Endothelial cell of umbilical vein (primary cell): Measurements from ENCODE around the gene FUT6. TPM values are rescaled to one million over a fixed set of nuclear protein-coding genes. Genes with fewer than 3 reads are reported as not detected.

Source experiments
- BruUV-seq: library from RNA; stranded (reverse); fragments of 400-500 nt; replicated peaks from 2 replicates; lab custom pipeline; 2021; lab: Mats Ljungman, UMichigan
- CTCF ChIA-PET: fragments of 300-600, 350-600 bp; sonication (Branson Sonifier 250); formaldehyde crosslinking; loops from one replicate; lab custom pipeline; 2021; ENCODE audit warnings: antibody characterized with exemption, inconsistent platforms; lab: Charles Lee
- POLR2A ChIA-PET: fragments of 300-600, 350-600 bp; sonication (Branson Sonifier 250); formaldehyde crosslinking; loops from one replicate; lab custom pipeline; 2021; ENCODE audit warnings: antibody characterized with exemption, inconsistent platforms; lab: Charles Lee
- DNase-seq: peaks from one replicate; pipeline ENCODE4 v3.0.0-alpha.2; 2011; ENCODE audit warnings: low read depth, low spot score
- FAIRE-seq: peaks from 2 replicates; lab custom pipeline; 2011; peaks lifted over from hg19 to GRCh38; lab: Jason Lieb, UNC
- H2AFZ ChIP-seq: 2 replicates; pipeline ENCODE4 v1.6.0; 2012; ENCODE audit warnings: low read depth, low read length, control low read depth, inconsistent platforms
- H3K27ac ChIP-seq: 2 replicates; pipeline ENCODE4 v1.5.1; 2011; ENCODE audit warnings: low read depth, mild to moderate bottlenecking, control low read depth, low read length, moderate library complexity; ENCODE audit not compliant: insufficient read depth
- H3K27me3 ChIP-seq, 2 experiments: 2 replicates each; pipeline versions ENCODE4 v1.6.0 to v1.6.1; 2011; ENCODE audit warnings: low read length in 2 of 2, mixed read lengths in 1 of 2; ENCODE audit not compliant: control insufficient read depth in 2 of 2, insufficient read depth in 2 of 2
- H3K36me3 ChIP-seq, 2 experiments: 2 replicates in 1 of 2; 3 replicates in 1 of 2; pipeline ENCODE4 v1.5.1; 2011; ENCODE audit warnings: low read length in 2 of 2, mild to moderate bottlenecking in 1 of 2, moderate library complexity in 1 of 2; ENCODE audit not compliant: control insufficient read depth in 2 of 2, insufficient read depth in 2 of 2; ENCODE audit errors: extremely low read depth in 1 of 2
- H3K4me1 ChIP-seq: 3 replicates; pipeline ENCODE4 v1.5.1; 2011; ENCODE audit warnings: mild to moderate bottlenecking, low read length; ENCODE audit not compliant: control insufficient read depth, insufficient read depth; ENCODE audit errors: extremely low read depth
- H3K4me2 ChIP-seq: 2 replicates; pipeline ENCODE4 v1.6.1; 2011; ENCODE audit warnings: low read length, control low read depth, mixed read lengths; ENCODE audit not compliant: insufficient read depth
- H3K4me3 ChIP-seq, 3 experiments: fragments of 200-600 bp in 1 of 3; sonication (generic), shearing (Covaris generic) in 1 of 3; replicated peaks in 1 of 3; 2 replicates each; pipeline ENCODE4 v1.5.1; 2011 to 2016; ENCODE audit warnings: control low read depth in 3 of 3, low read length in 3 of 3, mild to moderate bottlenecking in 2 of 3, inconsistent platforms in 1 of 3, low read depth in 1 of 3, moderate library complexity in 1 of 3; ENCODE audit not compliant: insufficient read depth in 1 of 3
- H3K79me2 ChIP-seq: 2 replicates; pipeline ENCODE4 v1.6.0; 2012; ENCODE audit warnings: low read length, inconsistent platforms; ENCODE audit not compliant: control insufficient read depth, insufficient read depth
- H3K9ac ChIP-seq: replicated peaks from 2 replicates; pipeline ENCODE3; 2011; ENCODE audit warnings: low read length, control low read depth; ENCODE audit not compliant: insufficient read depth; ENCODE audit errors: extremely low read depth
- H3K9me1 ChIP-seq: replicated peaks from 3 replicates; pipeline ENCODE4 v1.6.0; 2011; ENCODE audit warnings: mild to moderate bottlenecking, low read length; ENCODE audit not compliant: control insufficient read depth, insufficient read depth; ENCODE audit errors: extremely low read depth
- H3K9me3 ChIP-seq: replicated peaks from 2 replicates; pipeline ENCODE4 v1.5.1; 2012; ENCODE audit warnings: low read length, inconsistent platforms; ENCODE audit not compliant: control insufficient read depth, insufficient read depth
- H4K20me1 ChIP-seq: replicated peaks from 2 replicates; pipeline ENCODE3; 2011; ENCODE audit warnings: mild to moderate bottlenecking, low read length; ENCODE audit not compliant: control insufficient read depth, insufficient read depth; ENCODE audit errors: extremely low read depth
- EZH2 ChIP-seq: IDR thresholded peaks from 2 replicates; pipeline ENCODE4 v1.6.1; 2012; ENCODE audit warnings: borderline replicate concordance, low read depth, mild to moderate bottlenecking, moderate library complexity, low read length, inconsistent platforms; ENCODE audit not compliant: severe bottlenecking
- FOS ChIP-seq: IDR thresholded peaks from 2 replicates; pipeline ENCODE4 v1.6.1; 2011; ENCODE audit warnings: mild to moderate bottlenecking, low read length, moderate library complexity, borderline replicate concordance; ENCODE audit not compliant: insufficient read depth
- GATA2 ChIP-seq: IDR thresholded peaks from 2 replicates; pipeline ENCODE4 v1.7.0; 2011; ENCODE audit warnings: low read depth, mild to moderate bottlenecking, moderate library complexity, mixed read lengths, low read length; ENCODE audit not compliant: insufficient read length, insufficient read depth
- JUN ChIP-seq: IDR thresholded peaks from 2 replicates; pipeline ENCODE4 v1.6.1; 2011; ENCODE audit warnings: borderline replicate concordance, low read depth; ENCODE audit not compliant: insufficient read length, insufficient read depth
- MAX ChIP-seq: IDR thresholded peaks from 2 replicates; pipeline ENCODE4 v1.6.1; 2011; ENCODE audit not compliant: insufficient read depth, insufficient read length
- MYC ChIP-seq: IDR thresholded peaks from one replicate; pipeline ENCODE4 v1.6.1; 2011; ENCODE audit warnings: mild to moderate bottlenecking, low read depth, low read length
- POLR2A ChIP-seq: IDR thresholded peaks from 2 replicates; pipeline ENCODE4 v1.6.1; 2012; ENCODE audit warnings: low read depth, mild to moderate bottlenecking, control low read depth, low read length
- POLR2AphosphoS5 ChIP-seq: IDR thresholded peaks from 2 replicates; pipeline ENCODE4 v1.6.1; 2012; ENCODE audit warnings: low read depth, mild to moderate bottlenecking, control low read depth, low read length, moderate library complexity; ENCODE audit not compliant: insufficient read depth
- dilution Hi-C: fragments of 300-500 bp; cut with MboI; formaldehyde crosslinking; loops from one replicate; pipeline ENCODE4 v1.15.0; 2019; ENCODE audit warnings: low sequenced_read_pairs; ENCODE audit not compliant: extremely low pct_ligation_motif_present
- intact Hi-C: fragments of 100-400 bp; cut with micrococcal nuclease; formaldehyde crosslinking; loops from one replicate; pipeline ENCODE4 v1.10.0; 2022
- polyA plus RNA-seq, 4 experiments: library from polyadenylated mRNA; depleted of rRNA in 3 of 4; stranded (reverse) in 3 of 4; unstranded in 1 of 4; fragments of >200 nt; gene quantifications; 2 replicates each; pipeline versions ENCODE4 v1.2.1 to v1.2.3, GENCODE V29; 2011 to 2012; ENCODE audit warnings: missing spikeins in 1 of 4
- total RNA-seq: library from RNA; stranded (reverse); gene quantifications from 2 replicates; pipeline ENCODE4 v1.2.3, GENCODE V29; 2021
- TF ChIP-seq, protein P1 (sequence below), 2 donors: IDR thresholded peaks; 1 replicate in 1 of 2; 2 replicates in 1 of 2; pipeline ENCODE4 v1.5.1; 2011; ENCODE audit warnings: low read length in 2 of 2, mild to moderate bottlenecking in 2 of 2, moderate library complexity in 2 of 2, control low read depth in 1 of 2, inconsistent platforms in 1 of 2, low read depth in 1 of 2; ENCODE audit not compliant: insufficient read depth in 1 of 2; ENCODE audit errors: extremely low read depth in 1 of 2

FUT6 gene
- total and polyA plus RNA-seq, 2 donors (not counting 3 experiments of a cell fraction or from before 2014, with no cell fraction given): not detected

DNA sequence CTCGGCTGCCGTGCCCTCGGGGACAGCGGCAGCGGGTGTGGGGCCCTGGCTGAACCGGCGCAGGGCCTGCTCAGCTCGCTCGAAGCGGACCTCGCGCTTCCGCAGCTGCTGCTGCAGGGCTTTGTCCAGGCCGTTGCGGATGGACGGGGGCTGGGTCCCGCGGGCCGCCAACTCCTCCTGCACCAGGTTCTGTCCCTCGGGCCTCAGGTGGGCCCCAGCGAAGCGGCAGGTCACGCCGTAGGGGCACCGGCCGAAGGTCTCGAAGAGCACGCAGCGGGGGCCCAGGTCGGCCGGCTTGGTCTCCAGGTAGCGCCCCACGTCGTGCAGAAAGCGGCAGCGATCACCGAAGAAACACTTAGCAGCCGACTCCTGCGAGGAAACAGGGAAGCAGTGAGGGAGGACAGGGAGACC, 50.1 kb downstream of the FUT6 start:
- no peak overlapping the region for H3K4me2 ChIP-seq
- H3K27me3 ChIP-seq: no peaks in the 10 kb centered on the region
- intact Hi-C loops: no loop called here
- H3K36me3 ChIP-seq: peaks cover 8 to 37% of the 10 kb centered on the region in 2 experiments
- POLR2A ChIA-PET: no interaction called here
- H3K4me1 ChIP-seq: peaks cover 5% of the 10 kb centered on the region
- TF ChIP-seq EZH2 (no peak), POLR2A (no peak), GATA2 (no peak), MYC (no peak), POLR2AphosphoS5 (no peak), MAX (no peak), JUN (no peak), FOS (no peak)
- TF ChIP-seq, protein P1, sequence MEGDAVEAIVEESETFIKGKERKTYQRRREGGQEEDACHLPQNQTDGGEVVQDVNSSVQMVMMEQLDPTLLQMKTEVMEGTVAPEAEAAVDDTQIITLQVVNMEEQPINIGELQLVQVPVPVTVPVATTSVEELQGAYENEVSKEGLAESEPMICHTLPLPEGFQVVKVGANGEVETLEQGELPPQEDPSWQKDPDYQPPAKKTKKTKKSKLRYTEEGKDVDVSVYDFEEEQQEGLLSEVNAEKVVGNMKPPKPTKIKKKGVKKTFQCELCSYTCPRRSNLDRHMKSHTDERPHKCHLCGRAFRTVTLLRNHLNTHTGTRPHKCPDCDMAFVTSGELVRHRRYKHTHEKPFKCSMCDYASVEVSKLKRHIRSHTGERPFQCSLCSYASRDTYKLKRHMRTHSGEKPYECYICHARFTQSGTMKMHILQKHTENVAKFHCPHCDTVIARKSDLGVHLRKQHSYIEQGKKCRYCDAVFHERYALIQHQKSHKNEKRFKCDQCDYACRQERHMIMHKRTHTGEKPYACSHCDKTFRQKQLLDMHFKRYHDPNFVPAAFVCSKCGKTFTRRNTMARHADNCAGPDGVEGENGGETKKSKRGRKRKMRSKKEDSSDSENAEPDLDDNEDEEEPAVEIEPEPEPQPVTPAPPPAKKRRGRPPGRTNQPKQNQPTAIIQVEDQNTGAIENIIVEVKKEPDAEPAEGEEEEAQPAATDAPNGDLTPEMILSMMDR (IDR thresholded peaks at IDR 0.05; ENCODE audit: extremely low read depth in 1 of 2, insufficient read depth in 1 of 2, low read depth in 1 of 2, low read length in 2 of 2): no peak
- DNase-seq (no peak), FAIRE-seq (no peak)
- peaks cover 8% of the 10 kb centered on the region for H3K79me2 ChIP-seq
- no peaks in the 10 kb centered on the region for H4K20me1 ChIP-seq
- H3K9ac ChIP-seq: no peak overlapping the region
- no peak overlapping the region for H3K4me3 ChIP-seq
- no peaks in the 10 kb centered on the region for H3K9me1 ChIP-seq
- no peaks in the 10 kb centered on the region for H3K9me3 ChIP-seq
- no TSS peak for BruUV-seq
- H3K27ac ChIP-seq: no peak overlapping the region
- CTCF ChIA-PET: interaction anchor here (3.6 kb wide), 1 partner anchor 15 kb away, joined by 21 read pairs; no protein-coding TSS in a partner anchor
- no peak overlapping the region for H2AFZ ChIP-seq
- dilution Hi-C loops: no loop called here
